Fibroblast of the conjunctiva (primary cell): ENCODE measurements around the gene CCDC192.

Source experiments
- DNase-seq: peaks from one replicate; pipeline ENCODE4 v3.0.0-alpha.2; 2010; ENCODE audit warnings: low read depth

Gene CCDC192

GRCh38 chr5:127885176-127885575, 182.0 kb downstream of the CCDC192 start:
- no peak for DNase-seq

- DNase-seq = no peak
Measured at GRCh38 chr5:127886081-127886480, 182.9 kb downstream of the CCDC192 start.

- DNase-seq = no peak
Measured at GRCh38 chr5:127887282-127887681, 184.1 kb downstream of the CCDC192 start.

GRCh38 chr5:127891942-127892341, 188.8 kb downstream of the CCDC192 start:
- DNase-seq = no peak

- peak; percentile 29 for DNase-seq
Measured at GRCh38 chr5:127892467-127893207, 189.4 kb downstream of the CCDC192 start.

GRCh38 chr5:127893232-127893631, 190.0 kb downstream of the CCDC192 start:
- DNase-seq = no peak

- DNase-seq = no peak
Measured at GRCh38 chr5:127894461-127894860, 191.3 kb downstream of the CCDC192 start.

- DNase-seq = no peak
Measured at GRCh38 chr5:127898551-127899213, 195.5 kb downstream of the CCDC192 start.

GRCh38 chr5:127899214-127899610, 196.0 kb downstream of the CCDC192 start:
- DNase-seq = no peak

GRCh38 chr5:127906562-127907204, 203.5 kb downstream of the CCDC192 start:
- no peak for DNase-seq

GRCh38 chr5:127907907-127908306, 204.7 kb downstream of the CCDC192 start:
- DNase-seq = no peak

GRCh38 chr5:127909066-127909465, 205.9 kb downstream of the CCDC192 start:
- DNase-seq = peak; percentile 41

GRCh38 chr5:127909821-127910220, 206.6 kb downstream of the CCDC192 start:
- no peak for DNase-seq

GRCh38 chr5:127910307-127910956, 207.2 kb downstream of the CCDC192 start:
- DNase-seq = no peak

GRCh38 chr5:127911619-127912018, 208.4 kb downstream of the CCDC192 start:
- no peak for DNase-seq

- DNase-seq = no peak
Measured at GRCh38 chr5:127912411-127912810, 209.2 kb downstream of the CCDC192 start.

GRCh38 chr5:127916885-127917573, 213.8 kb downstream of the CCDC192 start:
- no peak for DNase-seq

GRCh38 chr5:127919006-127919796, 216.0 kb downstream of the CCDC192 start:
- DNase-seq = no peak

GRCh38 chr5:127919818-127920217, 216.6 kb downstream of the CCDC192 start:
- no peak for DNase-seq

GRCh38 chr5:127920936-127921335, 217.7 kb downstream of the CCDC192 start:
- no peak for DNase-seq

- DNase-seq = no peak
Measured at GRCh38 chr5:127922603-127923002, 219.4 kb downstream of the CCDC192 start.
